Measurements from ENCODE around the gene KATNBL1.

DNA sequence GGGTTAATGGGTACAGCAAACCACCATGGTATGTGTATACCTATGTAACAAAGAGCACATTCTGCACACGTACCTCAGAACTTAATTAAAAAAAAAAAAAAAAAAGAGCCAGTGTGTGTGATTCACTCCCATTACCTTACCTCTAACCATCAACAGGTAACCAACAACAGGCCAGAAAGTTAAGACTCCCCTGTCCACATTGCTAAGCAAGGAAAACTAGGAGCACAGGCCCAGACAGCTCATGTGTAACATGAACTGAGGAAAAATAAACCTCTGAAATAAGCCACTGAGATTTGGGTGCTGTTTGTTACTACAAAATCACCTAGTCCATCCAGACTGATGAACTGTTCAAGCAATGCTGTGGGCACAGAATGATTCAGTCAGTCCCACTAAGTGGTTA lies 6.0 kb downstream of the KATNBL1 start:
- no peak for TF ChIP-seq TCF12 (IDR thresholded peaks at IDR 0.05)
- TF ChIP-seq, protein P1, sequence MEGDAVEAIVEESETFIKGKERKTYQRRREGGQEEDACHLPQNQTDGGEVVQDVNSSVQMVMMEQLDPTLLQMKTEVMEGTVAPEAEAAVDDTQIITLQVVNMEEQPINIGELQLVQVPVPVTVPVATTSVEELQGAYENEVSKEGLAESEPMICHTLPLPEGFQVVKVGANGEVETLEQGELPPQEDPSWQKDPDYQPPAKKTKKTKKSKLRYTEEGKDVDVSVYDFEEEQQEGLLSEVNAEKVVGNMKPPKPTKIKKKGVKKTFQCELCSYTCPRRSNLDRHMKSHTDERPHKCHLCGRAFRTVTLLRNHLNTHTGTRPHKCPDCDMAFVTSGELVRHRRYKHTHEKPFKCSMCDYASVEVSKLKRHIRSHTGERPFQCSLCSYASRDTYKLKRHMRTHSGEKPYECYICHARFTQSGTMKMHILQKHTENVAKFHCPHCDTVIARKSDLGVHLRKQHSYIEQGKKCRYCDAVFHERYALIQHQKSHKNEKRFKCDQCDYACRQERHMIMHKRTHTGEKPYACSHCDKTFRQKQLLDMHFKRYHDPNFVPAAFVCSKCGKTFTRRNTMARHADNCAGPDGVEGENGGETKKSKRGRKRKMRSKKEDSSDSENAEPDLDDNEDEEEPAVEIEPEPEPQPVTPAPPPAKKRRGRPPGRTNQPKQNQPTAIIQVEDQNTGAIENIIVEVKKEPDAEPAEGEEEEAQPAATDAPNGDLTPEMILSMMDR (IDR thresholded peaks at IDR 0.05) = no peak
- TF ChIP-seq POLR2AphosphoS5 (IDR thresholded peaks at IDR 0.05; ENCODE audit: low read depth, low read length) = no peak
- TF ChIP-seq, protein P2, sequence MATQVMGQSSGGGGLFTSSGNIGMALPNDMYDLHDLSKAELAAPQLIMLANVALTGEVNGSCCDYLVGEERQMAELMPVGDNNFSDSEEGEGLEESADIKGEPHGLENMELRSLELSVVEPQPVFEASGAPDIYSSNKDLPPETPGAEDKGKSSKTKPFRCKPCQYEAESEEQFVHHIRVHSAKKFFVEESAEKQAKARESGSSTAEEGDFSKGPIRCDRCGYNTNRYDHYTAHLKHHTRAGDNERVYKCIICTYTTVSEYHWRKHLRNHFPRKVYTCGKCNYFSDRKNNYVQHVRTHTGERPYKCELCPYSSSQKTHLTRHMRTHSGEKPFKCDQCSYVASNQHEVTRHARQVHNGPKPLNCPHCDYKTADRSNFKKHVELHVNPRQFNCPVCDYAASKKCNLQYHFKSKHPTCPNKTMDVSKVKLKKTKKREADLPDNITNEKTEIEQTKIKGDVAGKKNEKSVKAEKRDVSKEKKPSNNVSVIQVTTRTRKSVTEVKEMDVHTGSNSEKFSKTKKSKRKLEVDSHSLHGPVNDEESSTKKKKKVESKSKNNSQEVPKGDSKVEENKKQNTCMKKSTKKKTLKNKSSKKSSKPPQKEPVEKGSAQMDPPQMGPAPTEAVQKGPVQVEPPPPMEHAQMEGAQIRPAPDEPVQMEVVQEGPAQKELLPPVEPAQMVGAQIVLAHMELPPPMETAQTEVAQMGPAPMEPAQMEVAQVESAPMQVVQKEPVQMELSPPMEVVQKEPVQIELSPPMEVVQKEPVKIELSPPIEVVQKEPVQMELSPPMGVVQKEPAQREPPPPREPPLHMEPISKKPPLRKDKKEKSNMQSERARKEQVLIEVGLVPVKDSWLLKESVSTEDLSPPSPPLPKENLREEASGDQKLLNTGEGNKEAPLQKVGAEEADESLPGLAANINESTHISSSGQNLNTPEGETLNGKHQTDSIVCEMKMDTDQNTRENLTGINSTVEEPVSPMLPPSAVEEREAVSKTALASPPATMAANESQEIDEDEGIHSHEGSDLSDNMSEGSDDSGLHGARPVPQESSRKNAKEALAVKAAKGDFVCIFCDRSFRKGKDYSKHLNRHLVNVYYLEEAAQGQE (IDR thresholded peaks at IDR 0.05; ENCODE audit: low read depth, low read length) = no peak
- TF ChIP-seq, protein P3, sequence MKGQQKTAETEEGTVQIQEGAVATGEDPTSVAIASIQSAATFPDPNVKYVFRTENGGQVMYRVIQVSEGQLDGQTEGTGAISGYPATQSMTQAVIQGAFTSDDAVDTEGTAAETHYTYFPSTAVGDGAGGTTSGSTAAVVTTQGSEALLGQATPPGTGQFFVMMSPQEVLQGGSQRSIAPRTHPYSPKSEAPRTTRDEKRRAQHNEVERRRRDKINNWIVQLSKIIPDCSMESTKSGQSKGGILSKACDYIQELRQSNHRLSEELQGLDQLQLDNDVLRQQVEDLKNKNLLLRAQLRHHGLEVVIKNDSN (IDR thresholded peaks at IDR 0.05; ENCODE audit: borderline replicate concordance, low read depth) = no peak
- no peak for TF ChIP-seq EP300 (IDR thresholded peaks at IDR 0.05; ENCODE audit: borderline replicate concordance in 1 of 2, low read depth in 1 of 2, low read length in 1 of 2)
- no peak for TF ChIP-seq FOXJ3 (CRISPR knock-in tag; IDR thresholded peaks at IDR 0.05)
- no peak for TF ChIP-seq YY1 (IDR thresholded peaks at IDR 0.05; ENCODE audit: low read depth)
- no peak for TF ChIP-seq EZH2phosphoT487 (IDR thresholded peaks at IDR 0.05; ENCODE audit: borderline replicate concordance, low read depth)
- TF ChIP-seq, protein P4, sequence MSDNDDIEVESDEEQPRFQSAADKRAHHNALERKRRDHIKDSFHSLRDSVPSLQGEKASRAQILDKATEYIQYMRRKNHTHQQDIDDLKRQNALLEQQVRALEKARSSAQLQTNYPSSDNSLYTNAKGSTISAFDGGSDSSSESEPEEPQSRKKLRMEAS (IDR thresholded peaks at IDR 0.05; ENCODE audit: low read depth) = no peak
